ENCODE results near the gene BCAP31. TPM values are rescaled to one million over a fixed set of nuclear protein-coding genes. Genes with fewer than 3 reads are reported as not detected.

The BCAP31 gene
- total and polyA plus RNA-seq, 2 of the 13 experiments (the other 11 are each of a cell fraction or from before 2014, with no cell fraction given): 139 to 178 TPM

DNA sequence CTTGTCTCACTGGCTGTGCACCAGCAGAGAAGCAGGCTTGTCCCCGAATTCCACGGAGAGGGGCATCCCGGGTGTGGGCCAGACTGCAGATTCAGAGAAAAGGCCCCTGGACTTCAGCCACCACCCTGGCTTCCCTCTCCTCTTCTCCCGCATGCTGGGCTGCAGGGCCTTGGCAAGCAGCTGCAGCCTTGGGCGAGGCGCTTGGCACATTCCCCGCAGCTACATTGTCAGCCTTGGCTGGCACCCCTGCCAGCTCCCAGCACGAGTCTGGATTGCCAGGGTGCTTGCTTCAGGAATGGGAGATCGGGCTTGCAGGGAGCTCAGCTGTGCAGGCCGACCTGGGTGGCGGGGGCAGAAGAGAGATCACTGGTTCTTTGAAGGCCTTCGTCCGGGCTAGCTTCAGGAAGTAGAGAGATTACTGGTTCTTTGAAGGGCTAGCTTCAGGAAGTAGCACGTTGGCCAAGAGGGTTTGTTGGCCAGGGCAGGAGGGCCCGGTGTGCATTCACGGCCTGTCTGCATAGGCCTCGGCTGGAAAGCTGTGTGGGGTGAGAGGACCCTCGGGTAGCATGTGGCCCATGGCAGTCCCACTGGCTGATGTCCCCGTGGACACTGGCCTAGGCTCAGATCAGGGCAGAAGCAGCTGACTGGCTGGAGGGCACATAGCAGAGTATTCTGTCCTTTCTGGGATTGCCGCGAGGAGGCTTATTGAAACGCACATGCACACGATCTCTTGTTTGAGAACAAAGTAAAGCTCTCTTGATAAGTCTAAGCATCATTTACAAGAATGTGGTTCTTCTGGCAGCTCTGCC is 3.1 kb upstream of the BCAP31 start (continued):
- TF ChIP-seq ZNF484 (CRISPR knock-in tag; IDR thresholded peaks at IDR 0.05; ENCODE audit: borderline replicate concordance, low read depth) (no peak), WIZ (CRISPR knock-in tag; IDR thresholded peaks at IDR 0.05) (no peak), RBAK (CRISPR knock-in tag; IDR thresholded peaks at IDR 0.05) (no peak), TAF15 (IDR thresholded peaks at IDR 0.05; ENCODE audit: low read depth, low read length, poor library complexity, severe bottlenecking) (no peak), TCF12 (IDR thresholded peaks at IDR 0.05) (no peak), TCF12 (CRISPR knock-in tag; IDR thresholded peaks at IDR 0.05) (no peak), ZNF230 (CRISPR knock-in tag; IDR thresholded peaks at IDR 0.05) (no peak), SMAD9 (CRISPR knock-in tag; IDR thresholded peaks at IDR 0.05) (no peak), FOXK1 (CRISPR knock-in tag; IDR thresholded peaks at IDR 0.05; ENCODE audit: borderline replicate concordance, low read depth) (no peak)
- TF ChIP-seq, protein P1, sequence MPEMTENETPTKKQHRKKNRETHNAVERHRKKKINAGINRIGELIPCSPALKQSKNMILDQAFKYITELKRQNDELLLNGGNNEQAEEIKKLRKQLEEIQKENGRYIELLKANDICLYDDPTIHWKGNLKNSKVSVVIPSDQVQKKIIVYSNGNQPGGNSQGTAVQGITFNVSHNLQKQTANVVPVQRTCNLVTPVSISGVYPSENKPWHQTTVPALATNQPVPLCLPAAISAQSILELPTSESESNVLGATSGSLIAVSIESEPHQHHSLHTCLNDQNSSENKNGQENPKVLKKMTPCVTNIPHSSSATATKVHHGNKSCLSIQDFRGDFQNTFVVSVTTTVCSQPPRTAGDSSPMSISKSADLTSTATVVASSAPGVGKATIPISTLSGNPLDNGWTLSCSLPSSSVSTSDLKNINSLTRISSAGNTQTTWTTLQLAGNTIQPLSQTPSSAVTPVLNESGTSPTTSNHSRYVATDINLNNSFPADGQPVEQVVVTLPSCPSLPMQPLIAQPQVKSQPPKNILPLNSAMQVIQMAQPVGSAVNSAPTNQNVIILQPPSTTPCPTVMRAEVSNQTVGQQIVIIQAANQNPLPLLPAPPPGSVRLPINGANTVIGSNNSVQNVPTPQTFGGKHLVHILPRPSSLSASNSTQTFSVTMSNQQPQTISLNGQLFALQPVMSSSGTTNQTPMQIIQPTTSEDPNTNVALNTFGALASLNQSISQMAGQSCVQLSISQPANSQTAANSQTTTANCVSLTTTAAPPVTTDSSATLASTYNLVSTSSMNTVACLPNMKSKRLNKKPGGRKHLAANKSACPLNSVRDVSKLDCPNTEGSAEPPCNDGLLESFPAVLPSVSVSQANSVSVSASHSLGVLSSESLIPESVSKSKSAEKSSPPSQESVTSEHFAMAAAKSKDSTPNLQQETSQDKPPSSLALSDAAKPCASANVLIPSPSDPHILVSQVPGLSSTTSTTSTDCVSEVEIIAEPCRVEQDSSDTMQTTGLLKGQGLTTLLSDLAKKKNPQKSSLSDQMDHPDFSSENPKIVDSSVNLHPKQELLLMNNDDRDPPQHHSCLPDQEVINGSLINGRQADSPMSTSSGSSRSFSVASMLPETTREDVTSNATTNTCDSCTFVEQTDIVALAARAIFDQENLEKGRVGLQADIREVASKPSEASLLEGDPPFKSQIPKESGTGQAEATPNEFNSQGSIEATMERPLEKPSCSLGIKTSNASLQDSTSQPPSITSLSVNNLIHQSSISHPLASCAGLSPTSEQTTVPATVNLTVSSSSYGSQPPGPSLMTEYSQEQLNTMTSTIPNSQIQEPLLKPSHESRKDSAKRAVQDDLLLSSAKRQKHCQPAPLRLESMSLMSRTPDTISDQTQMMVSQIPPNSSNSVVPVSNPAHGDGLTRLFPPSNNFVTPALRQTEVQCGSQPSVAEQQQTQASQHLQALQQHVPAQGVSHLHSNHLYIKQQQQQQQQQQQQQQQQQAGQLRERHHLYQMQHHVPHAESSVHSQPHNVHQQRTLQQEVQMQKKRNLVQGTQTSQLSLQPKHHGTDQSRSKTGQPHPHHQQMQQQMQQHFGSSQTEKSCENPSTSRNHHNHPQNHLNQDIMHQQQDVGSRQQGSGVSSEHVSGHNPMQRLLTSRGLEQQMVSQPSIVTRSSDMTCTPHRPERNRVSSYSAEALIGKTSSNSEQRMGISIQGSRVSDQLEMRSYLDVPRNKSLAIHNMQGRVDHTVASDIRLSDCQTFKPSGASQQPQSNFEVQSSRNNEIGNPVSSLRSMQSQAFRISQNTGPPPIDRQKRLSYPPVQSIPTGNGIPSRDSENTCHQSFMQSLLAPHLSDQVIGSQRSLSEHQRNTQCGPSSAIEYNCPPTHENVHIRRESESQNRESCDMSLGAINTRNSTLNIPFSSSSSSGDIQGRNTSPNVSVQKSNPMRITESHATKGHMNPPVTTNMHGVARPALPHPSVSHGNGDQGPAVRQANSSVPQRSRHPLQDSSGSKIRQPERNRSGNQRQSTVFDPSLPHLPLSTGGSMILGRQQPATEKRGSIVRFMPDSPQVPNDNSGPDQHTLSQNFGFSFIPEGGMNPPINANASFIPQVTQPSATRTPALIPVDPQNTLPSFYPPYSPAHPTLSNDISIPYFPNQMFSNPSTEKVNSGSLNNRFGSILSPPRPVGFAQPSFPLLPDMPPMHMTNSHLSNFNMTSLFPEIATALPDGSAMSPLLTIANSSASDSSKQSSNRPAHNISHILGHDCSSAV (CRISPR knock-in tag; IDR thresholded peaks at IDR 0.05; ENCODE audit: borderline replicate concordance): no peak
- TF ChIP-seq, protein P2, sequence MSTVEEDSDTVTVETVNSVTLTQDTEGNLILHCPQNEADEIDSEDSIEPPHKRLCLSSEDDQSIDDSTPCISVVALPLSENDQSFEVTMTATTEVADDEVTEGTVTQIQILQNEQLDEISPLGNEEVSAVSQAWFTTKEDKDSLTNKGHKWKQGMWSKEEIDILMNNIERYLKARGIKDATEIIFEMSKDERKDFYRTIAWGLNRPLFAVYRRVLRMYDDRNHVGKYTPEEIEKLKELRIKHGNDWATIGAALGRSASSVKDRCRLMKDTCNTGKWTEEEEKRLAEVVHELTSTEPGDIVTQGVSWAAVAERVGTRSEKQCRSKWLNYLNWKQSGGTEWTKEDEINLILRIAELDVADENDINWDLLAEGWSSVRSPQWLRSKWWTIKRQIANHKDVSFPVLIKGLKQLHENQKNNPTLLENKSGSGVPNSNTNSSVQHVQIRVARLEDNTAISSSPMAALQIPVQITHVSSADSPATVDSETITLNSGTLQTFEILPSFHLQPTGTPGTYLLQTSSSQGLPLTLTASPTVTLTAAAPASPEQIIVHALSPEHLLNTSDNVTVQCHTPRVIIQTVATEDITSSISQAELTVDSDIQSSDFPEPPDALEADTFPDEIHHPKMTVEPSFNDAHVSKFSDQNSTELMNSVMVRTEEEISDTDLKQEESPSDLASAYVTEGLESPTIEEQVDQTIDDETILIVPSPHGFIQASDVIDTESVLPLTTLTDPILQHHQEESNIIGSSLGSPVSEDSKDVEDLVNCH (CRISPR knock-in tag; IDR thresholded peaks at IDR 0.05): no peak
- TF ChIP-seq, protein P3, sequence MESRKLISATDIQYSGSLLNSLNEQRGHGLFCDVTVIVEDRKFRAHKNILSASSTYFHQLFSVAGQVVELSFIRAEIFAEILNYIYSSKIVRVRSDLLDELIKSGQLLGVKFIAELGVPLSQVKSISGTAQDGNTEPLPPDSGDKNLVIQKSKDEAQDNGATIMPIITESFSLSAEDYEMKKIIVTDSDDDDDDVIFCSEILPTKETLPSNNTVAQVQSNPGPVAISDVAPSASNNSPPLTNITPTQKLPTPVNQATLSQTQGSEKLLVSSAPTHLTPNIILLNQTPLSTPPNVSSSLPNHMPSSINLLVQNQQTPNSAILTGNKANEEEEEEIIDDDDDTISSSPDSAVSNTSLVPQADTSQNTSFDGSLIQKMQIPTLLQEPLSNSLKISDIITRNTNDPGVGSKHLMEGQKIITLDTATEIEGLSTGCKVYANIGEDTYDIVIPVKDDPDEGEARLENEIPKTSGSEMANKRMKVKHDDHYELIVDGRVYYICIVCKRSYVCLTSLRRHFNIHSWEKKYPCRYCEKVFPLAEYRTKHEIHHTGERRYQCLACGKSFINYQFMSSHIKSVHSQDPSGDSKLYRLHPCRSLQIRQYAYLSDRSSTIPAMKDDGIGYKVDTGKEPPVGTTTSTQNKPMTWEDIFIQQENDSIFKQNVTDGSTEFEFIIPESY (CRISPR knock-in tag; IDR thresholded peaks at IDR 0.05): no peak
- TF ChIP-seq, protein P4, sequence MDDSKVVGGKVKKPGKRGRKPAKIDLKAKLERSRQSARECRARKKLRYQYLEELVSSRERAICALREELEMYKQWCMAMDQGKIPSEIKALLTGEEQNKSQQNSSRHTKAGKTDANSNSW (CRISPR knock-in tag; IDR thresholded peaks at IDR 0.05; ENCODE audit: borderline replicate concordance): no peak
- TF ChIP-seq, protein P5, sequence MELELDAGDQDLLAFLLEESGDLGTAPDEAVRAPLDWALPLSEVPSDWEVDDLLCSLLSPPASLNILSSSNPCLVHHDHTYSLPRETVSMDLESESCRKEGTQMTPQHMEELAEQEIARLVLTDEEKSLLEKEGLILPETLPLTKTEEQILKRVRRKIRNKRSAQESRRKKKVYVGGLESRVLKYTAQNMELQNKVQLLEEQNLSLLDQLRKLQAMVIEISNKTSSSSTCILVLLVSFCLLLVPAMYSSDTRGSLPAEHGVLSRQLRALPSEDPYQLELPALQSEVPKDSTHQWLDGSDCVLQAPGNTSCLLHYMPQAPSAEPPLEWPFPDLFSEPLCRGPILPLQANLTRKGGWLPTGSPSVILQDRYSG (CRISPR knock-in tag; IDR thresholded peaks at IDR 0.05): no peak

Data from HepG2 (cell line).